Adrenal gland (tissue), 5 donors: ENCODE measurements around the gene CDH18.

Experiments used
- POLR2A ChIP-seq, 2 donors: fragments of 450-650 bp; IDR thresholded peaks; one replicate each; pipeline ENCODE4 v1.6.1; 2017; ENCODE audit warnings: antibody characterized with exemption in 2 of 2, mild to moderate bottlenecking in 2 of 2, moderate library complexity in 1 of 2
- TF ChIP-seq, protein P1 (sequence below), 6 experiments: fragments of 450-650 bp in 4 of 6; fragments of 200-600 bp in 2 of 6; sonication (generic) in 1 of 6; IDR thresholded peaks; 1 replicate in 5 of 6; 2 replicates in 1 of 6; pipeline versions ENCODE4 v1.5.1 to v1.8.0; 2016 to 2021; ENCODE audit warnings: antibody characterized with exemption in 6 of 6, mild to moderate bottlenecking in 2 of 6, moderate library complexity in 1 of 6
- donor health status: DM: no; HTN: no; CAD: no.

DNA sequence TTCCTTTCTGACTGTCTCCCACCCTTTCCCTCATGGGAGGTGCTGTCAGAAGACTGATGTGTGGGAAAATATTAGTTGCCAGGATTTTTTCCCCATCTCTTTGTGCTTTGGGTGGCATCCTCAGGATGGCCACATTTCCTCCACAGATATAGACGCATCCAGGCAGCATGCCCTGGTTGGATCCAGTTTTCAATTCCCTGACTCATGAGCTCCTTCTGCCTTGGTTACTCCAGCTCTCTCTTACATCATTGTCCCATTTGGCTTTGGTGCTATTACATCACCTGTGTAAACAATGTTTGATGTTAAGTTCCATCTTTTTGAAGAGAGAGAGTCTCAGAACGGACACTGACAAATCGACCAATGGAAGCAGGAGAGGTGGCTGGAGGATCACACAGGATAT lies 302.5 kb downstream of the CDH18 start:
- TF ChIP-seq, protein P1, sequence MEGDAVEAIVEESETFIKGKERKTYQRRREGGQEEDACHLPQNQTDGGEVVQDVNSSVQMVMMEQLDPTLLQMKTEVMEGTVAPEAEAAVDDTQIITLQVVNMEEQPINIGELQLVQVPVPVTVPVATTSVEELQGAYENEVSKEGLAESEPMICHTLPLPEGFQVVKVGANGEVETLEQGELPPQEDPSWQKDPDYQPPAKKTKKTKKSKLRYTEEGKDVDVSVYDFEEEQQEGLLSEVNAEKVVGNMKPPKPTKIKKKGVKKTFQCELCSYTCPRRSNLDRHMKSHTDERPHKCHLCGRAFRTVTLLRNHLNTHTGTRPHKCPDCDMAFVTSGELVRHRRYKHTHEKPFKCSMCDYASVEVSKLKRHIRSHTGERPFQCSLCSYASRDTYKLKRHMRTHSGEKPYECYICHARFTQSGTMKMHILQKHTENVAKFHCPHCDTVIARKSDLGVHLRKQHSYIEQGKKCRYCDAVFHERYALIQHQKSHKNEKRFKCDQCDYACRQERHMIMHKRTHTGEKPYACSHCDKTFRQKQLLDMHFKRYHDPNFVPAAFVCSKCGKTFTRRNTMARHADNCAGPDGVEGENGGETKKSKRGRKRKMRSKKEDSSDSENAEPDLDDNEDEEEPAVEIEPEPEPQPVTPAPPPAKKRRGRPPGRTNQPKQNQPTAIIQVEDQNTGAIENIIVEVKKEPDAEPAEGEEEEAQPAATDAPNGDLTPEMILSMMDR (IDR thresholded peaks at IDR 0.05), result no peak
- TF ChIP-seq POLR2A (IDR thresholded peaks at IDR 0.05), result no peak
